ENCODE measurements around the gene NELFE.
"Not testable (repeated sequence)": the region's sequence is repeated elsewhere in the genome, so short reads cannot be mapped to it uniquely, and the experiment has no call there.

Gene NELFE

GRCh38 chr6:31948306-31948705, 10.5 kb downstream of the NELFE start:
- DNase-seq = no peak

DNA sequence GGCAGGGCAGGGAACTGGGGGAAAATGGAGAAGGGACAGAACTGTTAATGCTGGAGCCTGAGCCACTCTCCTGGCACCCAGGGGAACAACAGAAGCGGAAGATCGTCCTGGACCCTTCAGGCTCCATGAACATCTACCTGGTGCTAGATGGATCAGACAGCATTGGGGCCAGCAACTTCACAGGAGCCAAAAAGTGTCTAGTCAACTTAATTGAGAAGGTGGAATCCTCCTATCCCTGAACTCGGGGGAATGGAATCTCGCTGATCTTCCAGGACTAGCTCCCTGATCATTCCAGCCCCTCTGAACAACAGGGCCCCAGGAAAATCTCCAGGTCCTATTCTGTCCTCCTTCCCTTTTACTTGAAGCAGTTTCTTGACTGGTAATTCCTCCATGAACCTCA, 10.9 kb downstream of the NELFE start:
- DNase-seq = no peak

DNA sequence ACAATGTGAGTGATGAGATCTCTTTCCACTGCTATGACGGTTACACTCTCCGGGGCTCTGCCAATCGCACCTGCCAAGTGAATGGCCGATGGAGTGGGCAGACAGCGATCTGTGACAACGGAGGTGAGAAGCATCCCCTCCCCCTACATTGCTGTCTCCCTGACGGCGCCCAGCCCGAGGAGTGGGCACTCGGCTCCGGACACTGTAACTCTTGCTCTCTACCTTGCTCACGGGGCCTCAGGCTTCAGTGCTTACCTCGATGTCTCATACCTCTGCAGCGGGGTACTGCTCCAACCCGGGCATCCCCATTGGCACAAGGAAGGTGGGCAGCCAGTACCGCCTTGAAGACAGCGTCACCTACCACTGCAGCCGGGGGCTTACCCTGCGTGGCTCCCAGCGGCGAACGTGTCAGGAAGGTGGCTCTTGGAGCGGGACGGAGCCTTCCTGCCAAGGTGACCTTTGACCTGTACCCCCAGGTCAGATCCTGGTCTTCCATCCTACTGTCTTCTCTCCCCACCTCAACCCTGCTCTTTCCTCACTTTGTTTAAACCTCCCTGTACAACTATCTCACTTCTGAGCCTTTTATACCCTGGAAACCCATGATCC, 11.6 kb downstream of the NELFE start:
- no peak for DNase-seq

DNA sequence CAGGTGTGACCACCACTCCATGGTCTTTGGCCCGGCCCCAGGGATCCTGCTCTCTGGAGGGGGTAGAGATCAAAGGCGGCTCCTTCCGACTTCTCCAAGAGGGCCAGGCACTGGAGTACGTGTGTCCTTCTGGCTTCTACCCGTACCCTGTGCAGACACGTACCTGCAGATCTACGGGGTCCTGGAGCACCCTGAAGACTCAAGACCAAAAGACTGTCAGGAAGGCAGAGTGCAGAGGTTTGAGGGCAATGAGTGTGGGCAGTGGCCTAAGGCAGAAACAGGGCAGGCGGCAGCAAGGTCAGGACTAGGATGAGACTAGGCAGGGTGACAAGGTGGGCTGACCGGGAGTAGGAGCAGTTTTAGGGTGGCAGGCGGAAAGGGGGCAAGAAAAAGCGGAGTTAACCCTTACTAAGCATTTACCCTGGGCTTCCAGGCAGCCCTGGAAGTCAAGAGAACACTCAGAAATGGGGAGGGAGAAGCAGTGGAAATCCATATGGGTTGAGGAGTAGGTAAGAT, 12.3 kb downstream of the NELFE start:
- DNase-seq = no peak

GRCh38 chr6:31945507-31946369, 13.0 kb downstream of the NELFE start, which contains the start of gene CFB:
Gene CFB, plus strand, starts transcription at chr6:31946095. Its CDS starts 127 bp downstream, at chr6:31946222.
- no peak for DNase-seq

DNA sequence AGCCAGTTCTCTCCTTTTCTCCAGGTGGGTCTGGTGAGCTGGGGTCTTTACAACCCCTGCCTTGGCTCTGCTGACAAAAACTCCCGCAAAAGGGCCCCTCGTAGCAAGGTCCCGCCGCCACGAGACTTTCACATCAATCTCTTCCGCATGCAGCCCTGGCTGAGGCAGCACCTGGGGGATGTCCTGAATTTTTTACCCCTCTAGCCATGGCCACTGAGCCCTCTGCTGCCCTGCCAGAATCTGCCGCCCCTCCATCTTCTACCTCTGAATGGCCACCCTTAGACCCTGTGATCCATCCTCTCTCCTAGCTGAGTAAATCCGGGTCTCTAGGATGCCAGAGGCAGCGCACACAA, 13.6 kb downstream of the NELFE start:
- DNase-seq = no peak

- DNase-seq = no peak
Observed at GRCh38 chr6:31943742-31944141, 15.0 kb downstream of the NELFE start.

- DNase-seq = no peak
Observed at GRCh38 chr6:31940256-31940664, 18.5 kb downstream of the NELFE start.

DNA sequence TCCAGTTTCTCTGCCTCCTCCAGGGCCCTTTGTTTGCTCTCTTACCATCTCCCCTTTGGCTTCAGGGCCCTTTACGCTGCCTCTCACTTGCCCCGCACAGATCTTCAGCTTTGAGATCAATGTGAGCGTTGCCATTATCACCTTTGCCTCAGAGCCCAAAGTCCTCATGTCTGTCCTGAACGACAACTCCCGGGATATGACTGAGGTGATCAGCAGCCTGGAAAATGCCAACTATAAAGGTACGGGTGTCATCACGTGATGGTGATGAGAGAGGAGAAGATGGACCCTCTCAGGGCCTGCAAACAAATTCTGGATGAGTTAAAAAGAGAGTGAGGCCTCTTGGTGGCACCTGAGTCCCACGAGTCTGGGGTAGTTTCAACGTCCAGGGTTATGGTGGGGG, 22.9 kb downstream of the NELFE start:
- DNase-seq = no peak

DNA sequence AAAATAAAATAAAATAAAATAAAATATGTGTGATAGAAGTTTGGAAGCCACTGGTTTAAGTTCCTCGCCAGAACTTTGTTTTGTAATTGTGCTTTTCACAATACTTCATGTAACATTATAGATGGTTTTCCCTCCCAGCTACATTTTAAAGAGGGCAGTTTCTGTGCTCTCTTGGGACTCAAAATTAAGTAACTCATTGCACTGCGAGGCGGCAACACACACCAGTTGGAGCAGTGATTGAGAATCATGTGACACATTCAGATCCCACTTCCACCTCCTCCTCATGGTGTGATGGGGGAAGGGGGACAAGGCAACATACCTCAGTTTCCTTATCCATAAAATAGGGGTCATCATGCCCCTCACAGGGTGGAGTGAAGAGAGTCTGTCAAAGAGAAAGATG, 23.8 kb downstream of the NELFE start:
- DNase-seq = no peak

DNA sequence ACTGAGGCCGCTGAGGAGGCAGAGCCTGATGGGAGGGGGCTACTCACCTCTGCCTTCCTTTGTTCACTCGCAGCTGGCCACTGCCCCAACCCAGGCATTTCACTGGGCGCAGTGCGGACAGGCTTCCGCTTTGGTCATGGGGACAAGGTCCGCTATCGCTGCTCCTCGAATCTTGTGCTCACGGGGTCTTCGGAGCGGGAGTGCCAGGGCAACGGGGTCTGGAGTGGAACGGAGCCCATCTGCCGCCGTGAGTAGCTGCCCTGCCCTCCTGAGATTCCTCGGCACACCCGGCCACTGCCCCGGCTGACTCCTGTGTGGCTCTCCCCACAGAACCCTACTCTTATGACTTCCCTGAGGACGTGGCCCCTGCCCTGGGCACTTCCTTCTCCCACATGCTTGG, 25.2 kb downstream of the NELFE start:
- DNase-seq = no peak

- DNase-seq = not testable (repeated sequence)
Observed at GRCh38 chr6:31932137-31932536, 26.6 kb downstream of the NELFE start.

GRCh38 chr6:31930962-31931361, 27.8 kb downstream of the NELFE start:
- DNase-seq = no peak

GRCh38 chr6:31928672-31928939, 30.2 kb downstream of the NELFE start:
- DNase-seq = no peak

DNA sequence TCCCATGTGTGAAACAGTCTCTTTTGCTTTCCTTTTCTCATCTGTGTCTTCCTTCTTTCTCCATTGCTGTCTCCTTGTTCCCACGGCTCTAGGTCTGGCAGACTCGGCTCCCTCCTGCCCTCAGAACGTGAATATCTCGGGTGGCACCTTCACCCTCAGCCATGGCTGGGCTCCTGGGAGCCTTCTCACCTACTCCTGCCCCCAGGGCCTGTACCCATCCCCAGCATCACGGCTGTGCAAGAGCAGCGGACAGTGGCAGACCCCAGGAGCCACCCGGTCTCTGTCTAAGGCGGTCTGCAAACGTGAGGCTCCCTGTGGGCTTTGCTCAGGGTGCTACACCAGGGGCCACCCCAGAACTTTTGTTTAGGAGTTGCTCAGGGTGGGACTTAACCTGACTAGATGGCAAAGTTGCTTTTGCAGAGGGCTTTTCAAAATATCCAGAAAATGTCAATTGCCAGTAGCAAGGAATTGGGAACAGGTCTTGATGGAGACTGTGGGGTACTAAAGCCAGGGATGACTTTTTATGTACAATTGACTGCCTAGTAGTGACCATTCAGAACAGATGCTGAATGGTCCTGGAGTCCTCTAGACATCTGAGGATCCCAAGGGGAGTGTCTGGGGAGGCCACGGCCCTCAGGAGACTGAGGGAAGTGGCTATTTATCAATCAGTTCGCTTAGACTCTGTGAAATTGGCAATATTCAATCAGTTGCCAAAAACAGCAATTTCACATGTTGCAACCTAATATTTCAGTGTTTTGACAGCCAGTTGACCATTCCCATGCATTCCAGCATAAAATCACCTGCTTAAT, 30.7 kb downstream of the NELFE start:
- DNase-seq = no peak

- DNase-seq = no peak
Observed at GRCh38 chr6:31927242-31927862, 31.4 kb downstream of the NELFE start, which contains the start of gene C2. Gene C2, plus strand, starts transcription at chr6:31927717. Its CDS starts 36 bp downstream, at chr6:31927753.

GRCh38 chr6:31922942-31923341, 35.8 kb downstream of the NELFE start:
- peak; percentile 13 for DNase-seq

- no peak for DNase-seq
Observed at GRCh38 chr6:31920811-31921210, 38.0 kb downstream of the NELFE start.

- no peak for DNase-seq
Observed at GRCh38 chr6:31919624-31920303, 39.0 kb downstream of the NELFE start.

GRCh38 chr6:31918069-31918720, 40.6 kb downstream of the NELFE start:
- no peak for DNase-seq

GRCh38 chr6:31915756-31916155, 43.0 kb downstream of the NELFE start:
- DNase-seq = no peak

DNA sequence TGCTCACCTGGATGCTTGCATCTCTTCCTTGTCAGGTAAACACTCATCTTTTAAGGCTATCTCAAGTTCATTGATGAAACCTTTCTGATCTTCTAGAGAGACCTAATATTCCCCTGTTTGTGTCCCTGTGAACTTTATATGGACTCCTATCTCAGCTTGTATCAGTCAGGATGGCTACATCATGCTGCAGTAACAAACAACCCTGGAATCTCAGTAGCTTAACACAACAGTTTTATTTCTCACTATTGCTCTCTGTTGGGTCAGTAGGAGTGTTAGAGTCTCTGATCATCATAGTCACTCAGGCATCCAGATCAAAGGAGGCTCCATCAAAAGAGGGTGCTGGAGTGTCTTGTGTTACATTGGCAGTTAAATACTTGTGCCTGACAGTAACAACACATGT, 43.4 kb downstream of the NELFE start:
- no peak for DNase-seq

Data from NK-92 treated with Interleukin-12 subunit alpha and Interleukin-12 subunit beta, amount 100 ng/mL, for 24 hours (cell line).